ENCODE data around the gene ATP7B.

- TF ChIP-seq CTCF (IDR thresholded peaks at IDR 0.05; ENCODE audit: low read length) (no peak), EZH2 (optimal IDR thresholded peaks at IDR 0.05; ENCODE audit: low read depth, low read length) (no peak), EZH2phosphoT487 (IDR thresholded peaks at IDR 0.05; ENCODE audit: low read length) (no peak)
Measured at GRCh38 chr13:52003541-52003940, 7.7 kb downstream of the ATP7B start.
